Measurements from ENCODE around the gene DNAJB5. TPM values are rescaled to one million over a fixed set of nuclear protein-coding genes. Genes with fewer than 3 reads are reported as not detected.

DNAJB5 gene
- total RNA-seq, 4 donors from 2014 or later: 2.6 to 7.6 (median 4.7) TPM

GRCh38 chr9:35027860-35028259, 38.3 kb downstream of the DNAJB5 start:
- Histone ChIP-seq H3K36me3 (no peaks in the 10 kb centered on the region), H3K4me1 (peaks cover 0 to 4% (median 0%) of the 10 kb centered on the region in 4 donors), H3K9me3 (no peaks in the 10 kb centered on the region), H3K4me3 (no peak overlapping the region), H3K27ac (no peak overlapping the region), H3K27me3 (no peaks in the 10 kb centered on the region)
- no peak for TF ChIP-seq POLR2A (IDR thresholded peaks at IDR 0.05)
- no peak for TF ChIP-seq CTCF (IDR thresholded peaks at IDR 0.05)
- DNase-seq: no peak

DNA sequence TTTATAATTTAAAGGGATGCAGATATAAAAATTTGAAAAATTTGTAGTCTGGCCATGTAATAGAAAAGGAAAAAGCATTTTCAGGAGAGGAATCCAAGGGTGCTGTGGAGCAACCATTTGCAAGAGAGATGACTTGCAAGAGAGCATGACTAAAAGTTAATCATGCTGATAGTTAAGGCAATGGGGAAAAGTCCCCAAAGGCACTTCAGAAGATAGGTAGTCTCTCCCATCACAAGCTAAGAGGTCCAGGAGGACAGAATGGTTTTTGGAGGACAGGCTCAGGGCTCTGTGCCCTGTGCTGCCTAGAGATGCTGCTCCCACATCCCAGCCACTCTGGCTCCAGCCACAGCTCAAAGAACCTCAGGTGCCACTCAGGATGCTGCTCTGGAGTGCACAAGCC, 38.8 kb downstream of the DNAJB5 start:
- no peak overlapping the region for H3K4me3 ChIP-seq
- no peaks in the 10 kb centered on the region for H3K36me3 ChIP-seq
- TF ChIP-seq CTCF (IDR thresholded peaks at IDR 0.05) (no peak), POLR2A (IDR thresholded peaks at IDR 0.05) (no peak)
- no peak for DNase-seq
- H3K27ac ChIP-seq: no peak overlapping the region
- no peaks in the 10 kb centered on the region for H3K9me3 ChIP-seq
- peaks cover 0 to 4% (median 0%) of the 10 kb centered on the region in 4 donors for H3K4me1 ChIP-seq
- H3K27me3 ChIP-seq: no peaks in the 10 kb centered on the region

GRCh38 chr9:35029241-35029640, 39.7 kb downstream of the DNAJB5 start:
- TF ChIP-seq CTCF (IDR thresholded peaks at IDR 0.05) (no peak), POLR2A (IDR thresholded peaks at IDR 0.05) (no peak)
- no peak for DNase-seq
- no peaks in the 10 kb centered on the region for H3K36me3 ChIP-seq

GRCh38 chr9:35029852-35030251, 40.3 kb downstream of the DNAJB5 start:
- Histone ChIP-seq H3K36me3 (no peaks in the 10 kb centered on the region), H3K4me3 (no peak overlapping the region), H3K9me3 (no peaks in the 10 kb centered on the region), H3K4me1 (peaks cover 0 to 4% (median 0%) of the 10 kb centered on the region in 4 donors), H3K27ac (no peak overlapping the region), H3K27me3 (no peaks in the 10 kb centered on the region)
- DNase-seq: no peak
- TF ChIP-seq POLR2A (IDR thresholded peaks at IDR 0.05): no peak
- TF ChIP-seq CTCF (IDR thresholded peaks at IDR 0.05): no peak

More at GRCh38 chr9:35029241-35029640, 39.7 kb downstream of the DNAJB5 start:
- no peak overlapping the region for H3K27ac ChIP-seq
- H3K4me3 ChIP-seq: no peak overlapping the region
- no peaks in the 10 kb centered on the region for H3K27me3 ChIP-seq
- peaks cover 0 to 4% (median 0%) of the 10 kb centered on the region in 4 donors for H3K4me1 ChIP-seq
- H3K9me3 ChIP-seq: no peaks in the 10 kb centered on the region

DNA sequence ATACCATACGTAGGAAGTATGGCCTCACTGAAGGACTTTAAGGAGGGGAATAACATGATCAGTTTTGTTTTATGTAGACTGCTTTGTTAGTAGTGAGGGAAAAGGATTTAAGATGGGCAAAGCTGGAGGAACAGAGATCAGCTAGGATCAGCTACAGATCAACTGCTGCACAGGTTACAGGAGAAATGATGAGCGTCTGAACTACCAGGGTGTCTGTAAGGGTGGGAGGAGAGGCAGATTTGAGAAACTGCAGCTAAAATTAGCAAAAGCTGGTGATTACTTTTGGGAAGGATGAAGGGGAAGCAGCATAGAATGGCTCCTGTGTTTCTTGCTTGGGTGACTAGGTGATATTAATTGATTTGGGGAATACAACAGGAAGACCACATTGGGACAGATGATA, 43.6 kb downstream of the DNAJB5 start:
- TF ChIP-seq CTCF (IDR thresholded peaks at IDR 0.05) (no peak), POLR2A (IDR thresholded peaks at IDR 0.05) (no peak)

More for the DNA sequence above, 43.6 kb downstream of the DNAJB5 start:
- Histone ChIP-seq H3K27me3 (no peaks in the 10 kb centered on the region), H3K4me1 (no peaks in the 10 kb centered on the region), H3K9me3 (no peaks in the 10 kb centered on the region), H3K27ac (no peak overlapping the region), H3K4me3 (no peak overlapping the region), H3K36me3 (peaks cover 0 to 5% (median 0%) of the 10 kb centered on the region in 3 donors)
- DNase-seq: no peak

Measured in Peyer's patch (tissue), 4 donors.